H1 (cell line): ENCODE data around the gene ACSF3. TPM values are rescaled to one million over a fixed set of nuclear protein-coding genes. Genes with fewer than 3 reads are reported as not detected.

Experiments
- BACH1 ChIP-seq: IDR thresholded peaks from 2 replicates; pipeline ENCODE4 v1.6.1; 2012; ENCODE audit warnings: low read length, improper control_type of control experiment
- CTBP2 ChIP-seq: IDR thresholded peaks from 2 replicates; pipeline ENCODE4 v1.7.0; 2011; ENCODE audit warnings: borderline replicate concordance, mild to moderate bottlenecking, moderate library complexity, mixed read lengths, low read length; ENCODE audit not compliant: insufficient read depth, insufficient read length
- EP300 ChIP-seq, 2 experiments: IDR thresholded peaks; 1 replicate in 1 of 2; 2 replicates in 1 of 2; pipeline ENCODE4 v1.6.1; 2011 to 2012; ENCODE audit warnings: low read depth in 2 of 2, low read length in 2 of 2, mild to moderate bottlenecking in 2 of 2, borderline replicate concordance in 1 of 2, inconsistent platforms in 1 of 2, moderate library complexity in 1 of 2
- RBBP5 ChIP-seq: IDR thresholded peaks from 2 replicates; pipeline ENCODE4 v1.7.1; 2012; ENCODE audit warnings: low read depth, mild to moderate bottlenecking, inconsistent platforms, low read length, moderate library complexity, borderline replicate concordance
- SAP30 ChIP-seq: fragments of 300-600 bp; sonication (generic); IDR thresholded peaks from 2 replicates; pipeline ENCODE4 v1.7.1; 2012; ENCODE audit warnings: low read length, moderate library complexity, mild to moderate bottlenecking, inconsistent platforms; ENCODE audit not compliant: insufficient read depth, insufficient replicate concordance
- SP1 ChIP-seq: IDR thresholded peaks from 2 replicates; pipeline ENCODE4 v1.6.1; 2011; ENCODE audit warnings: low read depth, low read length
- TAF1 ChIP-seq: IDR thresholded peaks from 2 replicates; pipeline ENCODE4 v1.6.1; 2011; ENCODE audit warnings: mild to moderate bottlenecking, low read depth, low read length
- TBP ChIP-seq: IDR thresholded peaks from 2 replicates; pipeline ENCODE4 v1.6.1; 2011; ENCODE audit warnings: low read depth, low read length, improper control_type of control experiment
- polyA plus RNA-seq, 7 experiments: library from polyadenylated mRNA; depleted of rRNA in 3 of 7; stranded (reverse) in 5 of 7; unstranded in 2 of 7; fragments of >200 nt in 5 of 7; fragments of 200-250 nt in 2 of 7; gene quantifications; 1 replicate in 5 of 7; 2 replicates in 1 of 7; 4 replicates in 1 of 7; pipeline versions ENCODE4 v1.2.1 to v1.2.3, GENCODE V29; 2011 to 2013; ENCODE audit warnings: missing spikeins in 2 of 7, mixed read lengths in 2 of 7
- total RNA-seq: library from RNA; stranded (reverse); fragmentation: NEBNext Ultra II Directional; extraction: Animal tissue kit (Norgen Biotek cat#: 25700); gene quantifications from 2 replicates; pipeline ENCODE4 v1.2.1, GENCODE V29; 2021
- TF ChIP-seq, protein P1 (sequence below): fragments of 300-600 bp; sonication (generic); IDR thresholded peaks from 2 replicates; pipeline ENCODE4 v1.7.1; 2012; ENCODE audit warnings: low read length, moderate library complexity, mild to moderate bottlenecking, inconsistent platforms; ENCODE audit not compliant: insufficient replicate concordance

Gene ACSF3
- total and polyA plus RNA-seq, 2 of the 8 experiments (the other 6 are each of a cell fraction or from before 2014, with no cell fraction given): 15.6 to 22.9 TPM

DNA sequence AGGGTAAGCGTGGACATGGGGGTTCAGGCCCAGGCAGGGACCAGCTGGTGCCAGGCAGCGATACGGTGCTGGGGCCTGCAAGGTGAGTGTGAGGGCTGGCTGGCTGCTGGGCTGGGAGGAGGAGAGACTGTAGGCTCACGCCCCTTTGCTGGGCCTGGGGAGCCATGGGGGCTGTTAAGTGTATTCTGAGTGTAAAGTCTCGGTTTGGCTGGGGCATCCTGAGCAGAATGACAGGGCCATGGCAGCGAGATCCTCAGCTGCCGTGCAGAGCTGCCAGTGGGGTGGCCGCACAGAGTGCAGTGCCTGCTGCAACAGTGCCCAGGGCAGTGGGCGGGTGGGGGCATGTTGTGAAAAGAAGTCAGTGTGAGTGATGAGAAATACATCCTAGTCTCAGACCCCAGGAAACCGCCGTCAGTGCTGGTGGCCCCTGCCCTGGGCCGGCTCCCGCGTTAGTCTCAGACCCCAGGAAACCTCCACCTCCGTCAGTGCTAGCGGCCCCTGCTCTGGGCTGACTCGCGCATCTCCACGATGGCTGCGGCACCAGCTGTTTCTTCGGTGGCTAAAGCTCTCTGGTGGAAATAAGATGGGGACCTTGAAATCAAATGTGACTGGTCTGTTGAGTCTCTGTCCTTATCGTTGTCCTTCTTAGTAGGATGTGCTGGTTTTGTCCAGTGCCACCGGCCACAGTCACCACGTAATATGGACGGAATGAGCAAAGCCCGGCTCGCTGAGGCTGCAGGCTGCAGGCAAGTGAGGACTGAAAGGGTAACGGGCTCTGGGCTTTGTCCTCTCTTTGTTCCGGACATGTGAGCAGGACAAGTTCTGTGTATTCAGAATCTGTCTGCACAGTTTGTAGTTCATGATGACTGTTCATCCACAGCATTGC lies 22.9 kb downstream of the ACSF3 start (continued):
- TF ChIP-seq, protein P1, sequence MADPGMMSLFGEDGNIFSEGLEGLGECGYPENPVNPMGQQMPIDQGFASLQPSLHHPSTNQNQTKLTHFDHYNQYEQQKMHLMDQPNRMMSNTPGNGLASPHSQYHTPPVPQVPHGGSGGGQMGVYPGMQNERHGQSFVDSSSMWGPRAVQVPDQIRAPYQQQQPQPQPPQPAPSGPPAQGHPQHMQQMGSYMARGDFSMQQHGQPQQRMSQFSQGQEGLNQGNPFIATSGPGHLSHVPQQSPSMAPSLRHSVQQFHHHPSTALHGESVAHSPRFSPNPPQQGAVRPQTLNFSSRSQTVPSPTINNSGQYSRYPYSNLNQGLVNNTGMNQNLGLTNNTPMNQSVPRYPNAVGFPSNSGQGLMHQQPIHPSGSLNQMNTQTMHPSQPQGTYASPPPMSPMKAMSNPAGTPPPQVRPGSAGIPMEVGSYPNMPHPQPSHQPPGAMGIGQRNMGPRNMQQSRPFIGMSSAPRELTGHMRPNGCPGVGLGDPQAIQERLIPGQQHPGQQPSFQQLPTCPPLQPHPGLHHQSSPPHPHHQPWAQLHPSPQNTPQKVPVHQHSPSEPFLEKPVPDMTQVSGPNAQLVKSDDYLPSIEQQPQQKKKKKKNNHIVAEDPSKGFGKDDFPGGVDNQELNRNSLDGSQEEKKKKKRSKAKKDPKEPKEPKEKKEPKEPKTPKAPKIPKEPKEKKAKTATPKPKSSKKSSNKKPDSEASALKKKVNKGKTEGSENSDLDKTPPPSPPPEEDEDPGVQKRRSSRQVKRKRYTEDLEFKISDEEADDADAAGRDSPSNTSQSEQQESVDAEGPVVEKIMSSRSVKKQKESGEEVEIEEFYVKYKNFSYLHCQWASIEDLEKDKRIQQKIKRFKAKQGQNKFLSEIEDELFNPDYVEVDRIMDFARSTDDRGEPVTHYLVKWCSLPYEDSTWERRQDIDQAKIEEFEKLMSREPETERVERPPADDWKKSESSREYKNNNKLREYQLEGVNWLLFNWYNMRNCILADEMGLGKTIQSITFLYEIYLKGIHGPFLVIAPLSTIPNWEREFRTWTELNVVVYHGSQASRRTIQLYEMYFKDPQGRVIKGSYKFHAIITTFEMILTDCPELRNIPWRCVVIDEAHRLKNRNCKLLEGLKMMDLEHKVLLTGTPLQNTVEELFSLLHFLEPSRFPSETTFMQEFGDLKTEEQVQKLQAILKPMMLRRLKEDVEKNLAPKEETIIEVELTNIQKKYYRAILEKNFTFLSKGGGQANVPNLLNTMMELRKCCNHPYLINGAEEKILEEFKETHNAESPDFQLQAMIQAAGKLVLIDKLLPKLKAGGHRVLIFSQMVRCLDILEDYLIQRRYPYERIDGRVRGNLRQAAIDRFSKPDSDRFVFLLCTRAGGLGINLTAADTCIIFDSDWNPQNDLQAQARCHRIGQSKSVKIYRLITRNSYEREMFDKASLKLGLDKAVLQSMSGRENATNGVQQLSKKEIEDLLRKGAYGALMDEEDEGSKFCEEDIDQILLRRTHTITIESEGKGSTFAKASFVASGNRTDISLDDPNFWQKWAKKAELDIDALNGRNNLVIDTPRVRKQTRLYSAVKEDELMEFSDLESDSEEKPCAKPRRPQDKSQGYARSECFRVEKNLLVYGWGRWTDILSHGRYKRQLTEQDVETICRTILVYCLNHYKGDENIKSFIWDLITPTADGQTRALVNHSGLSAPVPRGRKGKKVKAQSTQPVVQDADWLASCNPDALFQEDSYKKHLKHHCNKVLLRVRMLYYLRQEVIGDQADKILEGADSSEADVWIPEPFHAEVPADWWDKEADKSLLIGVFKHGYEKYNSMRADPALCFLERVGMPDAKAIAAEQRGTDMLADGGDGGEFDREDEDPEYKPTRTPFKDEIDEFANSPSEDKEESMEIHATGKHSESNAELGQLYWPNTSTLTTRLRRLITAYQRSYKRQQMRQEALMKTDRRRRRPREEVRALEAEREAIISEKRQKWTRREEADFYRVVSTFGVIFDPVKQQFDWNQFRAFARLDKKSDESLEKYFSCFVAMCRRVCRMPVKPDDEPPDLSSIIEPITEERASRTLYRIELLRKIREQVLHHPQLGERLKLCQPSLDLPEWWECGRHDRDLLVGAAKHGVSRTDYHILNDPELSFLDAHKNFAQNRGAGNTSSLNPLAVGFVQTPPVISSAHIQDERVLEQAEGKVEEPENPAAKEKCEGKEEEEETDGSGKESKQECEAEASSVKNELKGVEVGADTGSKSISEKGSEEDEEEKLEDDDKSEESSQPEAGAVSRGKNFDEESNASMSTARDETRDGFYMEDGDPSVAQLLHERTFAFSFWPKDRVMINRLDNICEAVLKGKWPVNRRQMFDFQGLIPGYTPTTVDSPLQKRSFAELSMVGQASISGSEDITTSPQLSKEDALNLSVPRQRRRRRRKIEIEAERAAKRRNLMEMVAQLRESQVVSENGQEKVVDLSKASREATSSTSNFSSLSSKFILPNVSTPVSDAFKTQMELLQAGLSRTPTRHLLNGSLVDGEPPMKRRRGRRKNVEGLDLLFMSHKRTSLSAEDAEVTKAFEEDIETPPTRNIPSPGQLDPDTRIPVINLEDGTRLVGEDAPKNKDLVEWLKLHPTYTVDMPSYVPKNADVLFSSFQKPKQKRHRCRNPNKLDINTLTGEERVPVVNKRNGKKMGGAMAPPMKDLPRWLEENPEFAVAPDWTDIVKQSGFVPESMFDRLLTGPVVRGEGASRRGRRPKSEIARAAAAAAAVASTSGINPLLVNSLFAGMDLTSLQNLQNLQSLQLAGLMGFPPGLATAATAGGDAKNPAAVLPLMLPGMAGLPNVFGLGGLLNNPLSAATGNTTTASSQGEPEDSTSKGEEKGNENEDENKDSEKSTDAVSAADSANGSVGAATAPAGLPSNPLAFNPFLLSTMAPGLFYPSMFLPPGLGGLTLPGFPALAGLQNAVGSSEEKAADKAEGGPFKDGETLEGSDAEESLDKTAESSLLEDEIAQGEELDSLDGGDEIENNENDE: no peak
- no peak for TF ChIP-seq TBP
- TF ChIP-seq TAF1: no peak
- TF ChIP-seq SAP30: no peak
- TF ChIP-seq RBBP5: no peak
- no peak for TF ChIP-seq SP1
- TF ChIP-seq EP300 (IDR thresholded peaks at IDR 0.05; ENCODE audit: borderline replicate concordance in 1 of 2, low read depth in 2 of 2, low read length in 2 of 2): no peak
- TF ChIP-seq BACH1: no peak
- TF ChIP-seq CTBP2: no peak
